K562 (cell line): ENCODE data around the gene NAA50. TPM values are rescaled to one million over a fixed set of nuclear protein-coding genes. Genes with fewer than 3 reads are reported as not detected.

ENCODE experiments used
- ZBTB40 ChIP-seq, 2 experiments: fragments of 450-650 bp in 1 of 2; sonication (generic) in 1 of 2; formaldehyde crosslinking in 1 of 2; IDR thresholded peaks; 2 replicates each; pipeline versions ENCODE4 v1.7.1 to v1.9.0; 2016 to 2022; ENCODE audit warnings: inconsistent platforms in 1 of 2, mild to moderate bottlenecking in 1 of 2, missing genetic modification reagents in 1 of 2
- polyA plus RNA-seq, 8 experiments: library from polyadenylated mRNA; depleted of rRNA in 4 of 8; stranded (reverse) in 5 of 8; unstranded in 3 of 8; fragments of >200 nt; fragmentation: Nextera tagmentation in 2 of 8; fragmentation: Illumina TruSeq in 1 of 8; extraction: Ambion mirVana in 2 of 8; extraction: Trizol in 1 of 8; gene quantifications; 2 replicates each; pipeline versions ENCODE4 v1.2.1 to v1.2.3, GENCODE V29; 2011 to 2014; ENCODE audit warnings: inconsistent platforms in 1 of 8, missing spikeins in 1 of 8
- total RNA-seq, 7 experiments: library from RNA; depleted of rRNA in 6 of 7; stranded (reverse); fragments of >200 nt in 6 of 7; fragmentation: Illumina TruSeq in 2 of 7; extraction: Trizol in 2 of 7; gene quantifications; 2 replicates each; pipeline versions ENCODE4 v1.2.1 to v1.2.3, GENCODE V29; 2011 to 2021; ENCODE audit warnings: low replicate concordance in 1 of 7

Gene NAA50
- total and polyA plus RNA-seq, 9 of the 15 experiments (the other 6 are each of a cell fraction or from before 2014, with no cell fraction given), result 40.0 to 301 (median 112) TPM

GRCh38 chr3:113764698-113765097, 18.6 kb upstream of the NAA50 start (continued):
- no peak for TF ChIP-seq ZBTB40 (IDR thresholded peaks at IDR 0.05)
- no peak for TF ChIP-seq ZBTB40 (CRISPR knock-in tag; IDR thresholded peaks at IDR 0.05)
- TF ChIP-seq, all 486 proteins: peak for 0
